Mononuclear cell (primary cell): ENCODE measurements around the gene ARL6IP4. TPM values are rescaled to one million over a fixed set of nuclear protein-coding genes. Genes with fewer than 3 reads are reported as not detected.

Experiments used
- H3K27me3 ChIP-seq: 2 replicates; pipeline ENCODE4 v1.6.0; 2011; ENCODE audit warnings: low read length, control low read depth; ENCODE audit not compliant: insufficient read depth
- H3K4me1 ChIP-seq: 2 replicates; pipeline ENCODE4 v1.5.1; 2011; ENCODE audit warnings: mild to moderate bottlenecking, low read length, control low read depth; ENCODE audit not compliant: insufficient read depth
- H3K4me3 ChIP-seq: 2 replicates; pipeline ENCODE4 v1.5.1; 2011; ENCODE audit warnings: mild to moderate bottlenecking, low read length, moderate library complexity
- H3K9me3 ChIP-seq: 2 replicates; pipeline ENCODE4 v1.5.1; 2011; ENCODE audit warnings: low read depth, mild to moderate bottlenecking, control low read depth, low read length
- total RNA-seq: library from RNA; depleted of rRNA; stranded (reverse); fragments of >200 nt; gene quantifications from one replicate; pipeline ENCODE4 v1.2.3, GENCODE V29; 2012

Gene ARL6IP4
- total RNA-seq, 1 donor: 123 TPM

GRCh38 chr12:122979908-122980182 is 636 bp upstream of the ARL6IP4 start:
- Histone ChIP-seq H3K27me3 (no peaks in the 10 kb centered on the region), H3K4me1 (peaks cover 74% of the 10 kb centered on the region), H3K9me3 (no peaks in the 10 kb centered on the region), H3K4me3 (peak overlapping the region; percentile 80)

GRCh38 chr12:122981036-122981471 is 573 bp downstream of the ARL6IP4 start:
- Histone ChIP-seq H3K4me3 (peak overlapping the region; percentile 80), H3K9me3 (no peaks in the 10 kb centered on the region), H3K4me1 (peaks cover 72% of the 10 kb centered on the region), H3K27me3 (no peaks in the 10 kb centered on the region)

- Histone ChIP-seq H3K27me3 (no peaks in the 10 kb centered on the region), H3K4me3 (peak overlapping the region; percentile 80), H3K9me3 (no peaks in the 10 kb centered on the region), H3K4me1 (peaks cover 64% of the 10 kb centered on the region)
Measured at GRCh38 chr12:122981587-122982476, 1.4 kb downstream of the ARL6IP4 start.

GRCh38 chr12:122982477-122982815 is 2.0 kb downstream of the ARL6IP4 start:
- no peaks in the 10 kb centered on the region for H3K27me3 ChIP-seq
- no peak overlapping the region for H3K4me3 ChIP-seq
- peaks cover 61% of the 10 kb centered on the region for H3K4me1 ChIP-seq
- no peaks in the 10 kb centered on the region for H3K9me3 ChIP-seq

- Histone ChIP-seq H3K27me3 (no peaks in the 10 kb centered on the region), H3K9me3 (no peaks in the 10 kb centered on the region), H3K4me3 (no peak overlapping the region), H3K4me1 (peaks cover 61% of the 10 kb centered on the region)
Measured at GRCh38 chr12:122982963-122983788, 2.7 kb downstream of the ARL6IP4 start.

- no peaks in the 10 kb centered on the region for H3K9me3 ChIP-seq
- H3K4me3 ChIP-seq: no peak overlapping the region
- peaks cover 57% of the 10 kb centered on the region for H3K4me1 ChIP-seq
- H3K27me3 ChIP-seq: no peaks in the 10 kb centered on the region
Measured at GRCh38 chr12:122983789-122984515, 3.5 kb downstream of the ARL6IP4 start.

- Histone ChIP-seq H3K4me1 (peaks cover 49% of the 10 kb centered on the region), H3K4me3 (no peak overlapping the region), H3K27me3 (no peaks in the 10 kb centered on the region), H3K9me3 (no peaks in the 10 kb centered on the region)
Measured at GRCh38 chr12:122984612-122985337, 4.3 kb downstream of the ARL6IP4 start.

- H3K9me3 ChIP-seq: no peaks in the 10 kb centered on the region
- H3K4me1 ChIP-seq: peaks cover 44% of the 10 kb centered on the region
- no peaks in the 10 kb centered on the region for H3K27me3 ChIP-seq
- no peak overlapping the region for H3K4me3 ChIP-seq
Measured at GRCh38 chr12:122985338-122986257, 5.1 kb downstream of the ARL6IP4 start.

GRCh38 chr12:122986258-122986871 is 5.9 kb downstream of the ARL6IP4 start:
- Histone ChIP-seq H3K9me3 (no peaks in the 10 kb centered on the region), H3K4me1 (peaks cover 40% of the 10 kb centered on the region), H3K4me3 (no peak overlapping the region), H3K27me3 (no peaks in the 10 kb centered on the region)

GRCh38 chr12:122987086-122987951 is 6.8 kb downstream of the ARL6IP4 start:
- Histone ChIP-seq H3K27me3 (no peaks in the 10 kb centered on the region), H3K4me3 (no peak overlapping the region), H3K4me1 (peaks cover 30% of the 10 kb centered on the region), H3K9me3 (no peaks in the 10 kb centered on the region)

GRCh38 chr12:122988036-122988435 is 7.6 kb downstream of the ARL6IP4 start:
- Histone ChIP-seq H3K4me3 (no peak overlapping the region), H3K9me3 (no peaks in the 10 kb centered on the region), H3K27me3 (no peaks in the 10 kb centered on the region), H3K4me1 (peaks cover 23% of the 10 kb centered on the region)

GRCh38 chr12:122988612-122989212 is 8.2 kb downstream of the ARL6IP4 start:
- no peaks in the 10 kb centered on the region for H3K9me3 ChIP-seq
- H3K27me3 ChIP-seq: no peaks in the 10 kb centered on the region
- no peak overlapping the region for H3K4me3 ChIP-seq
- peaks cover 16% of the 10 kb centered on the region for H3K4me1 ChIP-seq
